ENCODE measurements around the gene RNMT.

DNA sequence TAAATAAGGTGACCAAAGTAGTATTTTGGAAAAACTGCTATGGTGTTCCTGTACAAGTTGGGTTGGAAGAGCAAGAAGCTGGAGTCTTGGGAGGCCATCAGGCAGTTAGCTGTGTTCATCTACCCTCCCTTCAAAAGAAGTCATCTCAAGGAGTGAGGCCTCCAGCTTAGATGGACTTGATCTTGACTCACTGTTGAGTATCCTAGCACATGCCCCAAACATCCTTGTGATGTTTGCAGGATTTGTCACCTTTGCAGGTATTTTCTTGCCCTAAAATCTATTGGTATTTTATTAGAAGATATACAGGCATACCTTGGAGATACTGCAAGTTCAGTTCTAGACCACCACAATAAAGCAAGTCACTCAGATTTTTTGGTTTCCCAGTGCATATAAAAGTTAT is 30.2 kb downstream of the RNMT start:
- TF ChIP-seq, protein P1, sequence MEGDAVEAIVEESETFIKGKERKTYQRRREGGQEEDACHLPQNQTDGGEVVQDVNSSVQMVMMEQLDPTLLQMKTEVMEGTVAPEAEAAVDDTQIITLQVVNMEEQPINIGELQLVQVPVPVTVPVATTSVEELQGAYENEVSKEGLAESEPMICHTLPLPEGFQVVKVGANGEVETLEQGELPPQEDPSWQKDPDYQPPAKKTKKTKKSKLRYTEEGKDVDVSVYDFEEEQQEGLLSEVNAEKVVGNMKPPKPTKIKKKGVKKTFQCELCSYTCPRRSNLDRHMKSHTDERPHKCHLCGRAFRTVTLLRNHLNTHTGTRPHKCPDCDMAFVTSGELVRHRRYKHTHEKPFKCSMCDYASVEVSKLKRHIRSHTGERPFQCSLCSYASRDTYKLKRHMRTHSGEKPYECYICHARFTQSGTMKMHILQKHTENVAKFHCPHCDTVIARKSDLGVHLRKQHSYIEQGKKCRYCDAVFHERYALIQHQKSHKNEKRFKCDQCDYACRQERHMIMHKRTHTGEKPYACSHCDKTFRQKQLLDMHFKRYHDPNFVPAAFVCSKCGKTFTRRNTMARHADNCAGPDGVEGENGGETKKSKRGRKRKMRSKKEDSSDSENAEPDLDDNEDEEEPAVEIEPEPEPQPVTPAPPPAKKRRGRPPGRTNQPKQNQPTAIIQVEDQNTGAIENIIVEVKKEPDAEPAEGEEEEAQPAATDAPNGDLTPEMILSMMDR (conservative IDR thresholded peaks at IDR 0.05; ENCODE audit: low read length): no peak
- no peak for TF ChIP-seq EZH2phosphoT487 (IDR thresholded peaks at IDR 0.05; ENCODE audit: borderline replicate concordance, low read depth, low read length)
